ENCODE data around the gene SORBS1.

DNA sequence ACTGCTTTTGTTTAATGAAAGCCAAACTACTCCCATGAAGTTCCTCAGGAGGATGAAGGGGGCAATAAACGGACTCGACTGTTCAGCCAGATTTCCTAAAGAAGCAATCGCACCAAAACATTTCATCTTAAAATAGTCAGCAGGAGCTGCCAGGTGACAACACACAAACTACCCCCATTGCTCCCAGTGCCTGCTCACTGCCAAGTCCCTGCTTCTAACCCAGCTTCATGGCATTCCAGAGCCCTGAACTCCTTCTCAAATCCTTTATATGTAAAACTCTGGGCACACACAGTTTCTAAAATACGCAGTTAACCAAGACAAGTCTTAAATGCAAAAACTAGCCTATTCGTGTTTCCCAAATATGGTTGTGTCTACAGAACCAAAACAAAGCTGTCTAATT lies 110.0 kb downstream of the SORBS1 start:
- TF ChIP-seq CTCF (IDR thresholded peaks at IDR 0.05) (no peak), FOXP1 (CRISPR knock-in tag; IDR thresholded peaks at IDR 0.05; ENCODE audit: borderline replicate concordance) (no peak), NFYB (CRISPR knock-in tag; conservative IDR thresholded peaks at IDR 0.05; ENCODE audit: low read depth) (no peak), TCF7 (CRISPR knock-in tag; IDR thresholded peaks at IDR 0.05; ENCODE audit: low read depth) (no peak), MAX (CRISPR knock-in tag; IDR thresholded peaks at IDR 0.05) (no peak)

All from WTC11 (cell line).